ENCODE data around the gene SLC39A3.
"Not testable (repeated sequence)": the region's sequence is repeated elsewhere in the genome, so short reads cannot be mapped to it uniquely, and the experiment has no call there.

Gene SLC39A3

DNA sequence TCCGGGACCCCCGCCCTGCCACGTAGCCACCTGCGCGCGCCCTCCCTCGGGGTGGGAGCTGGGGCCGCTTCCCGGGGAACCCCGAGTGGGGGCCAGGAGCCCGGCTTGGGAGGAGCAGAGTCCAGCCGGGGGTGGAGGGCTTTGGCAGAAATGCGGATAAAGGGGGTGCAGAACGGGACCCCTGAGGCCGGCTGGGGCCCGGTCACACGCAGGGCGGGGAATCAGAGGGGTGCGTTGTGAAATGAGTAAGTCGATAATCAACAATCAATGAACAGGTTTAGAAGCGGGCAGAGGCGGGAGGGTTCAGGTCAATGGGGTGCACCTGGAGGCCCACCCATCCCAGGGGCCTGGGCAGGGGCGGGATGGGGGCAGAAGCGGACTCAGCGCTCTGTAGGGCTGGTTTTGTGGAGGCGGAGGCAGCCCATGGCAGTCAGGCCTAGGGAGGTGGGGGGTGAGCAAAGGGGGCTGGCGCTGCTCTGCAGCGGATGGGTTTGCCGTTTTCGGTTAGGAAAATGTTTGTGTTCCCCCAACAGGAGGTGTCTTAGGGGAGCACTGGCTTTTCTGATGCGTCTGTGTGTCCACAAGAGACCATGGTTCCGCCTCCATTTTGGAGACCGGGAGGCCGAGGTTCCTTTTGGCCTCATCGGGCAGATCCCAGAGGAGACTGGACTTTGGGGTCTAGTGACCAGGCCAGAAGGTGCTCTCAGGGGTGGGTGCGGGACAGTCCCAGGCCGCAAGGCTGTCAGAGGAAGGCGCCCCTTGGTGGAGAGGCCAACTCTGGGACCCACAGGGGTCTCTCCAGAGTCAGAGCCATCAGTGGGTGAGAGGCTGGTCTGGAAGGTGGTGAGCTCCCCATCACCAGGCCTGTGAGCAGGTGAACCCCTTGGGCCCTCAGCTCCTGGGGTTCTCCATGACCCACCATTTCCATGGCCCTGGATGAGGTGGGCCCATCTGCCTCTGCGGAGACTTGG is 18.0 kb downstream of the SLC39A3 start:
- DNase-seq: no peak

DNA sequence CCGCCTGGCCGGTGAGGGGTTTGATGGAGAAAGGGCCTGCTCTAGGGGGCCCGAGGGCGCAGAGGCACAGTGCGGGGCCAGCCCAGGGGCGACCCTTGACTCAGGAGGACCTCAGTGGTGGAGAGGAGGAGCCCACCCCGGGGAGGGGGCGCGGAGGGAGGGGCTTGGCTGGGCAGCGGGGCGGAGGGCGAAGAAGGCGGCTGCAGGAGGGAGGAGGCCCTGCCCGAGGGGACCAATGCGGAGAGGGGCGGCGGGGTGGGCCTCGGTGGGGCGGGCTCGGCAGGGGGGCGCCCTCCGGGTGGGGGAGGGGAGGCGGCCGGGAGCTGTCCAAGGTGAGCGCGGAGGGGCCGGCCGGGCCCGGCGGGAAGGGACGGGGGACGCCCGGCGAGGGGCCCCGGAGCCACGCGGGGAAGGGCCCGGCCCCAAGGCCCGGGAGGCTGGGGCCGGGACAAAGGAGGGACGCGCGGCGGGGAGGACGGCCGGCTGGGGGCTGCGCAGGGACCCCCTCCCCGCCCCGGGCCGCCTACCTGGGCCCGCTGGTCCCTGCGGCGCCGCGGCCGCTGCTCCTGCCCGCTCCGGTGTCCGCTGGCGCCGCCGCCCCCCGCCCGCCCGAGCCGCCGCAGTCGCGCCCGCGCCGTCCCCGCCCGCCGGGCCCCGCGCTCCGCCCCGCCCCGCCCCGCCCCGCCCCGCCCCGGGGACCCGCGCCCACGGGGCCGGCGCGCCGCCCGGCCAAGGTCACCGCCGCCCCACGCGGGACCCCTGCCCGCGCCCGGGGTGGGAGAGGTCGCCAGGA is 18.8 kb downstream of the SLC39A3 start, which contains the start of gene DIRAS1:
Gene DIRAS1 (minus strand): TSS at position 596 of the 793 bp plus-strand sequence. CDS start 3,566 bp downstream, outside the sequence.
- DNase-seq: no peak

DNA sequence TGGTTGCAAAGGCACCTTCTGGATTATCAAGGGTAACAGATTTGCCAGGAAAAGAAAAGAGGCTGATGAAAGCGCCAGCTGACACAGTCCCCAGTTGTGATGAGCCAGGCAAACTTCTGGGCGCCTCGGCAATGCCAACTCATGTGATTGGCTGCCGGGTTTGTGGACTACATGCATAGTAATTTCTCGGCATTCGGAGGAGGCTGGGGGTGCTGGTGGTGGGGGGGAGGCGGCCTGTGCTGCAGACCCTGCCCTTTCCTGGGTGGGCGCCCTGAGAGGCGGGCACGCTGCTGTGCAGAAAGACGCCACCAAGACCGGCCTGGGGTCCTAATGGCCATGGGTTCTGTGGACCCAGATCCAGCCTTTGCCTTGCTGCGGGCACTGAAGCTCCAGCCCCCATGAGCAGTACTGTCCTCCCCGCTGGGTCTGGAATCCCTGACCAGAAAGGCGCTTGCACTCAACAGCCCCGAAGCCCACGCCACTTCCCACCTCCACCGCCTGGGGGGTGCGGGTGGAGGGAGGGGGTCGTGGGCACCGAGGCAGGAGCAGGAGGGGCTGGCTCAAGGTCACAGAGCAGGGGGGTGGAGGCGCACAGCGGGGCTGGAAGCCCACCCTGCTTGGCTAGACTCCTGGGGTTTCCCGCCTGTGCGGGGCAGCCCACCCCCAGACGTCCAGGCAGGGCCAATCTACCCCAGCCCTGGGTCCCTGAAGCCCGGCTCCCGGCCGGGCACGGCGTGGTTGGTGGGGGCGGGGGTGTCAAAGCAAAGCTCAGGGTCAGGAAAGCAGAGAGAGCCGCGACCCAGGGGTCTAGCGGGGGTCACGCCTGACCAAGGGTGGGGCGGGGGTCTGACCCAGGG is 19.7 kb downstream of the SLC39A3 start:
- DNase-seq: no peak

DNA sequence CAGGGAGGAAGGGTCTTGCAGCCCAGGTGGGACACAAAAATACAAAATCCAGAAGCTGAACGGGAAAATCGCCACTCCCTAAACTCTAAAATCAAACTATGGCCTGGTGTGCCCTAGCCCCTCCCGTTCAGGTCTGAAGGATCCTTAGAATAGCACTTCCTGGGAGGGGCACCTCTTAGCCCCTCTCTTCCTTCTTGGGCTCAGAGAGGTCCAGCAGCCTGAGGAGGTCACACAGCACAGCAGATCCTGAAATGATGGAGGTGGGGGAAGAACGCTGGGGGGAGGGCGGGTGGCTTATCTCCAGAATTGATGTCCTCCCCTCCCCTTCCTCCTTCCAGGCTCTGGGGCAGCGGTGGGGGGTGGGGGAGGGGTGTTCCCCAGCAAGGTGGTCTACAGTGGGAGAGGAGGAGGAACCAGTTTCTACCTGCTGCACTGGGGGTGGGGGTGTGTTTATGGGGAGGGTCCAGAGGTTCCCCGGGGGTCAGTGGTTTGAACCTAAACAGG is 20.5 kb downstream of the SLC39A3 start:
- no peak for DNase-seq

- no peak for DNase-seq
Measured at GRCh38 chr19:2717638-2718541, 21.9 kb downstream of the SLC39A3 start.

GRCh38 chr19:2716722-2717637 is 22.8 kb downstream of the SLC39A3 start:
- no peak for DNase-seq

DNA sequence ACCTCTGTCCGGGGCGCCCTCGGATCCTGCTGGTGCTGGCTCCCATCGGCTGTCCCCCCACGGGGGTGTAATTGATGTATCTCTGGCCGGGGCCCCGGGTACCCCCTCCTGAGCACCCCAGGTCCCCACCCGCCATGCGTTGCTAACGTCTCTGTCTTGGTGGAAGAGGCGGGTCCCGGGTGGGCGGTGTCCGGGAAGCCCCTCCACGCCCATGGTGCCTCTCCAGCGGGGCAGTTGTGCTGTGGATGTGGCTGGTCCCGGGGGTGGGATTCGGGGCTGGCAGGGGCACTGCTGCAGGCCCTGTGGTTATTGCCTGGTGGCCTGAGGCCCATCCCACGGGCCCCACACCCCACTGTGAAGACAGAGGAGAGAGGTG is 23.6 kb downstream of the SLC39A3 start:
- DNase-seq: no peak

DNA sequence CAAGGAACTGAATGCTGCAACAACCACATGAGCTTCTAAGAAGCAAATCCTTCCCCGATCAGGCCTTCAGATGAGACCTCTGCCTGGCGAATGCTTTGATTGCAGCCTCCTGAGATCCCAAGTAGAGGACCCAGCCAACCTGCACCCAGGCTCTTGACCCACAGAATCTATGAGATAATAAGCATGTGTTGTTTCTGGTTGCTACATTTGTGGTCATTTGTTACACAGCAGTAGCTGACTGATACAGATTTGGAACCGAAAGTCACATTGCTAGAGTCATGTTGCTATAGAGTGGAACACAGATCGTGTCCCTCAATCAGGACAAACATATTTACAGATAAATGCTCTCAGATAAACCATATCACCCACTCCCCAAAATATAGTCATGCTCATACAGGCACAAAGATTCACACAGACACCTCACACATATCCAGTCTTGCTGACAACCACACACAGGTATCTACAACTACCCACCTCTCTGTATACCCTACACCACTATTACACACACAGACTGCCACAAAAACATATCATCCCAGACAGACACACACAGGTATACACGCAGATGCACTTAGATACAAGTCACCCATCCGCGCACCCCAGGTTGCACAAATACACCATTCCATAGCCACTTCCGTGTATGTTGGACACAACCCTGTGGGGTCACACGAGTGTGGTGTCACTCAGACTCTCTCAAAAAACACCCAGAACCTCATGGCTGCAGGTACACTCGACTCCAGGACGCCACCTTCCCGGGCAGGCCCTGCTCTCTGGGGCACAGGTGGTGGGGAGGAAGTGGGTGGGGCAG is 24.1 kb downstream of the SLC39A3 start:
- DNase-seq: no peak

DNA sequence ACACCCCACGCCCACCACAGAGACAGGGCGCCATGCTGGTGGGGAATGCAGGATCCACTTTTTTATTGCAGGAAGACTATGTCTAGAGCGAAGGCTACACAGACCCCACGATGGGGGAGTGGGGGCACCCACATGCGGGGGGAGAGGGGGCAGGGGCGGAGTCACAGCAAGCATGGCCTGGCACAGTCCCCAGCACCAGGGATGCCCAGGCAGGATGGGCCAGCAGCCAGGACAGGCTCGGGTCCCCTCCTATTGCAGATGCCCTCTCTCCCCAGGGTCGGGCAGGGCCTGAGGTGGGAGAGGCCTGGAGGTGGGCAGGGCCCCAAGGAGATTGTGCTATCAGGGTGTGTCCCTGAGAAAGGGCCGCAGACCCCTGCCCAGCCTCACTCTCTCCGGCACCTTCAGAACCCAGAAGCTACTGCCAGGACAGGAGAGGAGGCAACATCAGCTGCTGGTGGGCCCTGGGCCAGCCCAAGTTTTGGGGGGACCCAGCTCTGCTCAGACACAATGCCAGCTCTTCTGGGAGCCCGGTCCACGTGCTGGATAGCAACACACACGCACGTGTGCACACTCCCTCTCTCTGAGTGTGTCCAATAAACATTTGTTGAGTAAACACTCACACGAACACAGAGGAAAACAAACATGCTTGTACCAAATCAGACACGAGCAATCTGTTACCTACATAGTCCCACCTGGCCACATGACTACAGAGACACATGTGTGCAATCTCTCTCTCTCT is 25.1 kb downstream of the SLC39A3 start:
- no peak for DNase-seq

GRCh38 chr19:2714102-2714501 is 25.7 kb downstream of the SLC39A3 start:
- not testable (repeated sequence) for DNase-seq

- not testable (repeated sequence) for DNase-seq
Measured at GRCh38 chr19:2713170-2713569, 26.6 kb downstream of the SLC39A3 start.

DNA sequence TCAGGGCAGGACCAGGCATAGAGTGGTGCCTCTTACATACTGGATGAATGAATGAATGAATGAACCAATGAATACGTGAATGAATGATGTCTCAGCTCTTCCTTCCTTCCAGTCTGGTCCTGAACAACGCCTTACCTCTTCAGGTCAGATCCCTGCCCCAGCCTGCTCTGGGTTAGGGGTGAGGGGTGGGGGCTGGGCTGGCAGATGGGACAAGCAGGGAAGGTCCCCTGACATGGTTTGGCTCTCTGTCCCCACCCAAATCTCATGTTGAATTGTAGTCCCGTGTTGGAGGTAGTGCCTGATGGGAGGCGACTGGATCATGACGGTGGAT is 28.0 kb downstream of the SLC39A3 start:
- DNase-seq: no peak

GRCh38 chr19:2711172-2711874 is 28.5 kb downstream of the SLC39A3 start:
- DNase-seq: no peak

GRCh38 chr19:2706251-2706650 is 33.6 kb downstream of the SLC39A3 start:
- no peak for DNase-seq

DNA sequence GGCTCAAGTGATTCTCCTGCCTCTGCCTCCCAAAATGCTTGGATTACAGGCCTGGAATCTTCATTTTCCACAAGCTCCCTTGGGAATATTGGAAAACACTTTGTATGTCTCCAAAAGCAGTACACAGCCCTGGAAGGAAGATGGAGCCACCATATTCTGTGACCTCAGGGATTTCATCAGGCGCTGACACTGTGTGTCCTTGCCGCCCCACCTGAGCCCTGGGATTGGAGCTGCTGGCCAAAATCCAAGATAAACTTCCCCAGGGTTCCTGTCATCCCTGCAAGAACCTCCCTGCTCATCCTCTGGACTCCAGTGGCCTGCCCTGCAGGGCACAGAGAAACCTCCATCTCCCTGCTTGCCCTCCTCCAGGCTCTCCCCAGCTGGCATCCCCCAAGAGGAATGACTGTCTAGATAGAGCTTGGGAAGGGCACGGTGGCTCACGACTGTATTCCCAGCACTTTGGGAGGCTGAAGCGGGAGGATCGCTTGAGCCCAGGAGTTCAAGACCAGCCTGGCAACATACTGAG is 36.1 kb downstream of the SLC39A3 start:
- no peak for DNase-seq

DNA sequence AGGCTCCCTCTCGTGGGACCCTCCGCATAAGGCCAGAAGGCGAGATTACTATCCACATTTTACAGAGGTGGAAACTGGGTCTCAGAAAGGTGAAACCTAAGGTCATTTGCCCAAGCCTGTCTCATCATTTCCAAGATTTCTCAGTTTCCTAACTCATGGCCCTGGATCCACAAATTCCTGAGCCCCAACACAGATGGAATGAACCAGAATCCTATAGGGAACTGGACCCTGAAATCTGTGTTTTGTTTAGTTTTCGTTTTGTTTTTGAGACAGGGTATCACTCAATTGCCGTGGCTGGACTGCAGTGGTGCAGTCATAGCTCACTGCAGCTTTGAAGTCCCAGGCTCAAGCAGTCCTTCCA is 36.8 kb downstream of the SLC39A3 start:
- no peak for DNase-seq

DNA sequence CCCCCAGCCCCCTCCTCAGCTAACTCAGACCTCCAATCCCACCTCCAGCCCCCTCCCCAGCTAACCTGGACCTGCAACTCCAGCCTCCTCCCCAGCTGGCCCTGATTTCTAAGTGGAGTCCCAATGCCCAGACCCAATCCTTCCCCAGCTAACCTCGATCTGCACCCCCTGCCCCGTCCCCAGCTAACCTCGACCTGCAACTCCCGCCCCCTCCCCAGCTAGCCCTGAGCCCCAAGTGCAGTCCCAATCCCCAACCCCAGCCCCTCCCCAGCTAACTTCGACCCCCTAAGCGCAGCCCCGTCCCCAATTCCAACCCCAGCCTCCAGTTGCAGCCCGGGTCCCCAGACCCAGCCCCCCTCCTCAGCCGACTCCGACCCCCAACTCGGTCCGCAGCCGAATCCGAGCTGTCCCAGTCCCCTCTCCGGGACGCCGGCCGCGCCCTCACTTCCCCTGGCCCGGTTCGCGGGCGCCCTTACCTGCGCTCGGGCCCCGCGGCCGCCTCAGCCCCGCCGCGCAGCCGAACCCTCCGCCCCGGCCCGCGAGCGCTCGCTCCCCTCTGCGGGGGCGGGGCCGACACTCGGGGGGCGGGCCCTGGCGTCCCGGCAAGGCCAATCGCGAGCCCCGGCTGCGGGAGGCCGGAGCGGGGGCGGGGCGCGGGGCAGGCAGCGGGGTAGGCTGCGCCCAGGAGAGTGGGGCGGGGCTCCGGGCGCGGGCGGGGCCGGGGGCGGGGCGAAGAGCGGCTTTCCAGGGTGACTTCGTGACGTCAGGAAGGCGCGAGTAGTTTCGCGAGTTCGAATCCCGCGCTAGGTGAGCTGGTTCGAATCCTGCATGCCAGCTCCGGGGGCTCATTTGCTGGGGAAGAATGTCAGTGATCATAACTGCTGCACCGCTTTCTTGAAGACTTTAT is 37.4 kb downstream of the SLC39A3 start, which contains the start of gene GNG7:
Gene GNG7 (minus strand): TSS at position 525 of the 907 bp plus-strand sequence. CDS start 182,006 bp downstream, outside the sequence.
- peak; percentile 40 for DNase-seq

Measured in NCI-H748 treated with DMSO at 0.1 percent for 48 hours (cell line).